GM18519 (cell line): Measurements from ENCODE around the gene EMILIN1.
A peak's percentile ranks its signal among the peaks of the same experiment; 100 is the strongest.

Experiments
- ATAC-seq: cut with Tn5 transposase; IDR thresholded peaks from one replicate; pipeline ENCODE4 v1.9.1; 2021; ENCODE audit warnings: mild to moderate bottlenecking, moderate library complexity; ENCODE audit not compliant: unreplicated experiment, low FRiP score

The EMILIN1 gene

DNA sequence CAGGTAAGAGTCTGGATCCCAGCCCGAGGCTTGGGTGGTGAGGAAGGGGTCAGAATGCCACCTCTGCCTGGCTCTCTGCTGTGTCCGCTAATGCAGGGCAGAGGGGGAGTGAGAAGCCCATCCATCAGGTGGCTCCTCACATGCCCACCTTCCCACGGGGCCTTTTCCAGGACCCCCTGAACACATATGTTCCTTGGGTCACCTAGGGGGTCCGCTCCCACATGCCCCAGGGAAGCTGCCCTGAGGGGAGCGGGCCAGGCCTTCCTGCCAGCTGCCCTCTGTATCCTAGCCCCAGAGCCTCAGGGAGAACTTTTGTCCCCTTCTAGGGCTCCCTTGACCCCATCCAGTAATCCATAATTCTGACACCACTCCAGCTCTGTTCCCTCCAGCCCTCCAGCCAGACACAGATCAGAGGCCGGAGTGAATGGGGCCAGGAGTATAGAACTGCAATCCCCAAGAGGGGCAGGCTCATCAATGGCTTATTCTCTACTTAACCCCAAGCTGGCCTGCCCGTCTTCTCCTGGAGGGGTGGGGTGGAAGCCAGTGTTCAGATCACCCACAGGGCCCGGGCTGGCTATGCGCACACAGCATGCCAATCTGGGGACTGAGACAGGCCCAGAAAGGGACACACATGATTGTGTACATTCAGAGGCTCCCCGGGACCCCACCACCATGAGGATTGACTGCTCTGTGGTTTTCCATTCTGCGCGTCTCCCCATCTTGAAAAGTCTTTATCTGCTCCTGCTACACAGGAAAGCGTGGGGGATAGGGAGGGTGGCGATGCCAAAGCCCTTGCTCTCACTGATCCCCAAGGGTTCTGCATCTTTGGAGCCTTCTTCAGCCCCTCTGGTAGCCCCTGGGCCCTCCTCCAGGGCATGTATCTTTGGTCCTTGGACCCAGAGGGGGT is 1.1 kb downstream of the EMILIN1 start:
- no peak for ATAC-seq

DNA sequence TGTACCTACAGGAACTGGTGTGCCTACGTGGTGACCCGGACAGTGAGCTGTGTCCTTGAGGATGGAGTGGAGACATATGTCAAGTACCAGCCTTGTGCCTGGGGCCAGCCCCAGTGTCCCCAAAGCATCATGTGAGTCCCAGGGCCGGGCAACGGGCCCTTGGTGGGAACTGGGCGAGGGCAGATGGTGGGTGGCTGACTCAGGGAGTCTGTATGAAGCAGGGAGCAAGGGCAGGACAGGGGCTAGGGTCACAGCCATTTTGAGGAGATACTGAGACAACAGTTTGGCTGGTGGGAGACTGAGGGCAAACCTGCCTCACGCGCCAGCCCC is 1.7 kb downstream of the EMILIN1 start:
- ATAC-seq = no peak

DNA sequence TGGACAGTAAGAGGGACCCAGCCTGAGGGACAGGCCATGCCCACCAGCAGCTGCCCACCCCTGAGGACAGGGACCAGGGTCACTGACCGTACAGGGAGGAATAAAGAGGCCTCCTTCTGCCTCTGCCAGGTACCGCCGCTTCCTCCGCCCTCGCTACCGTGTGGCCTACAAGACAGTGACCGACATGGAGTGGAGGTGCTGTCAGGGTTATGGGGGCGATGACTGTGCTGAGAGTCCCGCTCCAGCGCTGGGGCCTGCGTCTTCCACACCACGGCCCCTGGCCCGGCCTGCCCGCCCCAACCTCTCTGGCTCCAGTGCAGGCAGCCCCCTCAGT is 2.2 kb downstream of the EMILIN1 start:
- ATAC-seq = no peak

DNA sequence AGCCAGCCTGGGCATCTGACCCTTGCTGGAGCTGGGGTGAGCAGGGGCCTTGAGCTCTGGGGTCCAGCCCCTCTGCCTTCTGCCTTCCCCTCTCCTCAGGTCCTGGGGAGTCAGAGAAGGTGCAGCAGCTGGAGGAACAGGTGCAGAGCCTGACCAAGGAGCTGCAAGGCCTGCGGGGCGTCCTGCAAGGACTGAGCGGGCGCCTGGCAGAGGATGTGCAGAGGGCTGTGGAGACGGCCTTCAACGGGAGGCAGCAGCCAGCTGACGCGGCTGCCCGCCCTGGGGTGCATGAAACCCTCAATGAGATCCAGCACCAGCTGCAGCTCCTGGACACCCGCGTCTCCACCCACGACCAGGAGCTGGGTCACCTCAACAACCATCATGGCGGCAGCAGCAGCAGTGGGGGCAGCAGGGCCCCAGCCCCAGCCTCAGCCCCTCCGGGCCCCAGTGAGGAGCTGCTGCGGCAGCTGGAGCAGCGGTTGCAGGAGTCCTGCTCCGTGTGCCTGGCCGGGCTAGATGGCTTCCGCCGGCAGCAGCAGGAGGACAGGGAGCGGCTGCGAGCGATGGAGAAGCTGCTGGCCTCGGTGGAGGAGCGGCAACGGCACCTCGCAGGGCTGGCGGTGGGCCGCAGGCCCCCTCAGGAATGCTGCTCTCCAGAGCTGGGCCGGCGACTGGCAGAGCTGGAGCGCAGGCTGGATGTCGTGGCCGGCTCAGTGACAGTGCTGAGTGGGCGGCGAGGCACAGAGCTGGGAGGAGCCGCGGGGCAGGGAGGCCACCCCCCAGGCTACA is 3.8 kb downstream of the EMILIN1 start:
- ATAC-seq = no peak

DNA sequence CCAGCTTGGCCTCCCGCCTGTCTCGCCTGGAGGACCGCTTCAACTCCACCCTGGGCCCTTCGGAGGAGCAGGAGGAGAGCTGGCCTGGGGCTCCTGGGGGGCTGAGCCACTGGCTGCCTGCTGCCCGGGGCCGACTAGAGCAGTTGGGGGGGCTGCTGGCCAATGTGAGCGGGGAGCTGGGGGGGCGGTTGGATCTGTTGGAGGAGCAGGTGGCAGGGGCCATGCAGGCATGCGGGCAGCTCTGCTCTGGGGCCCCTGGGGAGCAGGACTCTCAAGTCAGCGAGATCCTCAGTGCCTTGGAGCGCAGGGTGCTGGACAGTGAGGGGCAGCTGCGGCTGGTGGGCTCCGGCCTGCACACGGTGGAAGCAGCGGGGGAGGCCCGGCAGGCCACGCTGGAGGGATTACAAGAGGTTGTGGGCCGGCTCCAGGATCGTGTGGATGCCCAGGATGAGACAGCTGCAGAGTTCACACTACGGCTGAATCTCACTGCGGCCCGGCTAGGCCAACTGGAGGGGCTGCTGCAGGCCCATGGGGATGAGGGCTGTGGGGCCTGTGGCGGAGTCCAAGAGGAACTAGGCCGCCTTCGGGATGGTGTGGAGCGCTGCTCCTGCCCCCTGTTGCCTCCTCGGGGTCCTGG is 4.5 kb downstream of the EMILIN1 start:
- no peak for ATAC-seq

DNA sequence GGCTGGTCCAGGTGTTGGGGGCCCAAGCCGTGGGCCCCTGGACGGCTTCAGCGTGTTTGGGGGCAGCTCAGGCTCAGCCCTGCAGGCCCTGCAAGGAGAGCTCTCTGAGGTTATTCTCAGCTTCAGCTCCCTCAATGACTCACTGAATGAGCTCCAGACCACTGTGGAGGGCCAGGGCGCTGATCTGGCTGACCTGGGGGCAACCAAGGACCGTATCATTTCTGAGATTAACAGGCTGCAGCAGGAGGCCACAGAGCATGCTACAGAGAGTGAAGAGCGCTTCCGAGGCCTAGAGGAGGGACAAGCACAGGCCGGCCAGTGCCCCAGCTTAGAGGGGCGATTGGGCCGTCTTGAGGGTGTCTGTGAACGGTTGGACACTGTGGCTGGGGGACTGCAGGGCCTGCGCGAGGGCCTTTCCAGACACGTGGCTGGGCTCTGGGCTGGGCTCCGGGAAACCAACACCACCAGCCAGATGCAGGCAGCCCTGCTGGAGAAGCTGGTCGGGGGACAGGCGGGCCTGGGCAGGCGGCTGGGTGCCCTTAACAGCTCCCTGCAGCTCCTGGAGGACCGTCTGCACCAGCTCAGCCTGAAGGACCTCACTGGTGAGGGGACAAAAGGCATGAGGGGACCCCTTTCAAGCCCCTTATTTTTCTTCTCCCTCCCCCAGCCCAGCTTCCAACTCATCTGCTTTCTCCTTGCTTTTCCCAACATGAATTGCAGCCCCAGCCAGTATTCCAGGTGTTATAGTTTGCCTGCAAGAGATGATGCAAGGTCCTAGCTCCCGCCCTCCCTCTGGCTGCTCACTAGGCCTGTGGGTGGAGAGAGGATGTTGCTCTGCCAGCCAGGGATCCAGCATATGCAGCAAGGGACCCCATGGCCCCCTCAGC is 5.2 kb downstream of the EMILIN1 start:
- no peak for ATAC-seq

DNA sequence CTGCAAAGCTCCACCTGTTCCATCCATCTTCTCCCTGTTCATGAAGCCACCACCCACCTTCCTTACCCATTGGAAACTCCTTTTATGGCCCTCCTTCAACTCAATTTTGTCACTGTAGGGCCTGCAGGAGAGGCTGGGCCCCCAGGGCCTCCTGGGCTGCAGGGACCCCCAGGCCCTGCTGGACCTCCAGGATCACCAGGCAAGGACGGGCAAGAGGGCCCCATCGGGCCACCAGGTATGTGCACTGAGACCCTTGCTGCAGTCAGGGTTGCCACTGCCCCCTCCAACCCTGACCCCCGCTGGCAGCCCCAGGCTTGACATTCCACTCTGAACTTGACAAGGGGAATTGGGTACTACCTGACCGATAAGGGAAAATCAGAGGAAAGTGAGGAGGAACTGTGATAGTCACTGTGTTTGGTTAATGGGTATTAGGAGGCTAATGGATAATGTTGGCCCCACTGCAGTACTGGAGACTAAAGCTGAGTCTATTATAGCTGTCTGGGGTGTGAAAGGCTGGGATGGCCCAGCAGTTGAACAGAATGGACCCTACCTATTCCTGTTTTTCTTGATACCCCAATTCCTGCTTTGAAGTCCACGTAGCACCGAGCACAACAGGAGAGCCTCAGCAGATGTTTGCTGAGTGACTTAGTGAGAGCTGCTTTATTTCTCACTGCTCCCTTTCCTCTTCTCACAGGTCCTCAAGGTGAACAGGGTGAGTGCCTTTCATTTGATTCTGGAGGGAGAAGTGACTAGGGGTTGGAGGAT is 6.1 kb downstream of the EMILIN1 start:
- no peak for ATAC-seq

DNA sequence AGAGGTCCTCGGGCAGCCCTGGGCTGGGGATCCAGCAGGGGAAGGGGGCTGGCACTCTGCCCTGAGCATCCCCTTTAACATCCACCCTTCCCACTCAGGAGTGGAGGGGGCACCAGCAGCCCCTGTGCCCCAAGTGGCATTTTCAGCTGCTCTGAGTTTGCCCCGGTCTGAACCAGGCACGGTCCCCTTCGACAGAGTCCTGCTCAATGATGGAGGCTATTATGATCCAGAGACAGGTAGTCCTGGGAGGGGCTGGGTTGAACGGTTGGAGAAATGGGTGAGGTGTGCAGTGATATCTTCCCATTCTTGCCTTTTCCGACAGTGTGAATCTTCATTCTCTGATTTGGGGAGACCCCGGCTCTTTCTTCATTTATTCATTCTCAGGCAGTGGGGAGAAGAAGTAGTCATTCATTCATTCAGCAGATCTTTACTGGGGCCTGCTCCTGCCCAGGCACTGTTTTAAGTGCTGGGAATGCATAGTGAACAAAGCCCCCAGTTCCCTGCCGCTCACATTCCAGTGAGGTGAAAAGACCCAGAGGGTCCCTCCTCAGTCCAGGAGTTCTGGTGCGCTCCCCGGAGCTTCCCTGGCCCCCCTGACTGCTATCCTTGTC is 6.8 kb downstream of the EMILIN1 start:
- ATAC-seq = no peak

DNA sequence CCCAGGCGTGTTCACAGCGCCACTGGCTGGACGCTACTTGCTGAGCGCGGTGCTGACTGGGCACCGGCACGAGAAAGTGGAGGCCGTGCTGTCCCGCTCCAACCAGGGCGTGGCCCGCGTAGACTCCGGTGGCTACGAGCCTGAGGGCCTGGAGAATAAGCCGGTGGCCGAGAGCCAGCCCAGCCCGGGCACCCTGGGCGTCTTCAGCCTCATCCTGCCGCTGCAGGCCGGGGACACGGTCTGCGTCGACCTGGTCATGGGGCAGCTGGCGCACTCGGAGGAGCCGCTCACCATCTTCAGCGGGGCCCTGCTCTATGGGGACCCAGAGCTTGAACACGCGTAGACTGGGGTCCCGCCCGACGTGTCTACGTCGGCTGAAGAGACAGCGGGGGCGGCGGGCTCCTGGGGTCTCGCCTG is 7.3 kb downstream of the EMILIN1 start:
- ATAC-seq = peak; percentile 1

DNA sequence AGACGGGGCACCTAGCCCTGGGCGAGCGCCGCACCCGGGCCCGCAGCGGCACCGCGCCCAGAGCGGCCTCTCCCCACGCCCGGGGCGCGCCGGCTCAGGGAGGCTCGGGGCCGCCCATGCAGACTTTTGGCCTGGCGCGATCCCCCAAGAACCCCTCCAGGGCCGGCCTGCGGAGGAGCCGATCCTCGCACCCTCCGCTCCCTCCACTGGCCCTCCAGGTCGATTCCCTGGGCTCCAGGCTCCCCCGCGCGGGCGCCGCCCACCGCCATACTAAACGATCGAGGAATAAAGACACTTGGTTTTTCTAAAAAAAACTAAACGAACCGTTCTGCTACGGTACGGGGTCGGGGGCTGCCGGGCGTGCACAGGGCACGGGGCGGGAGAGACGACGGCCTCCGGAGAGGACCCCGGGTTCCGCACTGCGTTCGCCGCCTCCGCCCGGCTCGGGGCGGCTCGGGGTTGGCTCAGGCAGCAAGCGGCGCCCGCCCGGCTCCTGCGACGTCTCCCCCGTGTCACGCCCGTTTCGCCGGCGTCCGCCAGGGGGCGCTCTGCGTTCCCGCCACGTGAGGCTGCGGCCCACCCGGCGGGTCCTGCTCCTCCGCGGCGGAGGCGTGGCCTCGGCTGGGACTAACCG is 7.8 kb downstream of the EMILIN1 start:
- ATAC-seq = peak; percentile 62

DNA sequence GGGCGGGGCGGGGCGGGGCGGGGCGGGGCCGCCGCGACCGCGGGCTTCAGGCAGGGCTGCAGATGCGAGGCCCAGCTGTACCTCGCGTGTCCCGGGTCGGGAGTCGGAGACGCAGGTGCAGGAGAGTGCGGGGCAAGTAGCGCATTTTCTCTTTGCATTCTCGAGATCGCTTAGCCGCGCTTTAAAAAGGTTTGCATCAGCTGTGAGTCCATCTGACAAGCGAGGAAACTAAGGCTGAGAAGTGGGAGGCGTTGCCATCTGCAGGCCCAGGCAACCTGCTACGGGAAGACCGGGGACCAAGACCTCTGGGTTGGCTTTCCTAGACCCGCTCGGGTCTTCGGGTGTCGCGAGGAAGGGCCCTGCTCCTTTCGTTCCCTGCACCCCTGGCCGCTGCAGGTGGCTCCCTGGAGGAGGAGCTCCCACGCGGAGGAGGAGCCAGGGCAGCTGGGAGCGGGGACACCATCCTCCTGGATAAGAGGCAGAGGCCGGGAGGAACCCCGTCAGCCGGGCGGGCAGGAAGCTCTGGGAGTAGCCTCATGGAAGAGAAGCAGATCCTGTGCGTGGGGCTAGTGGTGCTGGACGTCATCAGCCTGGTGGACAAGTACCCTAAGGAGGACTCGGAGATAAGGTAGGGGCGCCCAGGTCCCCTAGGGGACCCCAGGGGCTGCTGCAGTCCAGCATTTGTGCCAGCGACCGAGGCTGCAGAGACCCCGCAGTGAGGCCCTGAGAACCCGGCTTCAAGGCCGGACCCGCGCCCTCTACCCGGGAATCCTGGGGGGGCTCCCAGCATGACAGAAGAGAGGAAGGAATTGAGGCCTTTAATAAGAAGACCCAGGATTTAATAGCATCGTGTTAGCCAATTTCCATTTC is 8.5 kb downstream of the EMILIN1 start, which contains the start of gene KHK:
KHK (plus strand) TSS at position 49 of the 870 bp plus-strand sequence; CDS start at position 537, 488 bp downstream.
- no peak for ATAC-seq

DNA sequence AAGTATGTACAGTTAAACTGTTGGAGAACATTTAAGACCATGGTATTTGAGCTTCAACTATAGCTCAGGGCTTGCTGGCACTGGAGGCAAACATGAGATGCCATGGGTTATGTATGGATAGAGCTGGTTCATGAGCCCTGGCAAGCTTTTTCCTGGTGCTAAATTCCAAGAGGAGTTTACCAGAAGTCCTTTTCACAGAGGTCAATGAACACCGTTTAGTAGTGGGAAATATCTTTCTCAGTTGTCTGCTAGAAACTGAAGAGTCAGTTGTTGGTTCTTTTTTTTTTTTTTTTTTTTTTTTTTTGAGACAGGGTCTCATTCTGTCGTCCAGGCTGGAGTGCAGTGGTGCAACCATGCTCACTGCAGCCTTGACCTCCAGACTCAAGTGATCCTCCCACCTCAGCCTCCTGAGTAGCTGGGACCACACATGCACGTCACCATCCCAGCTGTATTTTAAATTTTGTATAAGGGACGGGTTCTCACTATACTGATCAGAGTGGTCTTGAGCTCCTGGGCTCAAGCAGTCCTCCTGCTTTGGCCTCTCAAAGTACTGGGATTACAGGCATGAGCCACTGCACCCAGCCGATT is 9.5 kb downstream of the EMILIN1 start:
- no peak for ATAC-seq

DNA sequence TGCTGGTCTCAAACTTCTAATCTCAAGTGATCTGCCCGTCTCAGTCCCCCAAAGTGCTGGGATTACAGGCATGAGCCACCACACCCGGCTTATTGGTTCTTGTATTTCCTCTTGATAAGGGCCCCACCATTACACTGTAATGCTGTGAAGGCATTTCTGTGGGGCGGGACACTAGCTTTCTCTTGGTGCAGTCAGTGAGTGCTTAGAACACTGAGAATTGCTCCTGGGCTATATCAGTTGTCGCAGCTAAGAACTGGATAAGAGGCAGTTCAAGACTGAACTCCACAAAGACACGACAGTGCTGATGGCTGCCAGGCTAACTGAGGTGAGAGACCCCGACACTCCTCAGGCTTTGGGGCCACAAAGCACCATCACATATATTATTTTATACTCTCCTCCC is 10.2 kb downstream of the EMILIN1 start:
- no peak for ATAC-seq

DNA sequence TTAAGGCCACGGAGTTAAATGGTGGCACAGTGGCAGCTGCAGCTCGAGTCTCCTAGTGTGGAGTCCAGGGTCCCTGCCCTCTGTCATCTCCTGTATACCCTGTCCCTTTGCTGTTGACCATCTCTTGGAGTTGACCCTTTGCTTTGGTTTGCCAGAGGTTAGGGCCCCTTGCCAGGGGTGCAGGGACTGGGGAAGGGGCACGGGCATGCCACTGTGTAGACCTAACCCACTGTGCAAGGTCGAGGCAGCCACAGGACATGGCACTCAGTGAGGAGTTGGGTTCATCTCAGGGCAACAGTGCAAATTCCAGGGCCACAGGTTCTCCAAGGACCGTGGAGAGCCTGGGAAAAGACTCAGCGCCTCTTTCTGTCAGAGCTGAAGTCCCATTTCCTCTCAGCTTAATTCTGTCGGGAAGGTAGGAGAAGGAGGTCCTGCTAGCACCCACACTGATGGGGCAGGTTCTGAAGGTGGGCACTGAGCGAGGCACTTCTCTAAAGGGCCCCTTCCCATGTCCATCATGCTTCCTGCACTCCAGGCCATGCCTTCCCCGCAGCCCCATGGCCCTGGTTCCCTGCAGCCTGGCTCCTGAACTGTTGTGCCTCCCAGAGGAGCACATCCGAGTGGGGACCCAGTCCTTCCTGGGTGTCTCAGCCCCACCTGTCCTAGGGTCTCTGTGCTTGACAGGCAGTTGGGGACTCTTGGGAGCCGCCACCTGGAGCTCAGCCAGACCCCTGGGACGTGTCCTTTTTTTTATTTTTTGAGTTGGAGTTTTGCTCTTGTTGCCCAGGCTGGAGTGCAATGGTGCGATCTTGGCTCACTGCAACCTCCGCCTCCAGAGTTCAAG is 10.9 kb downstream of the EMILIN1 start:
- ATAC-seq = no peak

DNA sequence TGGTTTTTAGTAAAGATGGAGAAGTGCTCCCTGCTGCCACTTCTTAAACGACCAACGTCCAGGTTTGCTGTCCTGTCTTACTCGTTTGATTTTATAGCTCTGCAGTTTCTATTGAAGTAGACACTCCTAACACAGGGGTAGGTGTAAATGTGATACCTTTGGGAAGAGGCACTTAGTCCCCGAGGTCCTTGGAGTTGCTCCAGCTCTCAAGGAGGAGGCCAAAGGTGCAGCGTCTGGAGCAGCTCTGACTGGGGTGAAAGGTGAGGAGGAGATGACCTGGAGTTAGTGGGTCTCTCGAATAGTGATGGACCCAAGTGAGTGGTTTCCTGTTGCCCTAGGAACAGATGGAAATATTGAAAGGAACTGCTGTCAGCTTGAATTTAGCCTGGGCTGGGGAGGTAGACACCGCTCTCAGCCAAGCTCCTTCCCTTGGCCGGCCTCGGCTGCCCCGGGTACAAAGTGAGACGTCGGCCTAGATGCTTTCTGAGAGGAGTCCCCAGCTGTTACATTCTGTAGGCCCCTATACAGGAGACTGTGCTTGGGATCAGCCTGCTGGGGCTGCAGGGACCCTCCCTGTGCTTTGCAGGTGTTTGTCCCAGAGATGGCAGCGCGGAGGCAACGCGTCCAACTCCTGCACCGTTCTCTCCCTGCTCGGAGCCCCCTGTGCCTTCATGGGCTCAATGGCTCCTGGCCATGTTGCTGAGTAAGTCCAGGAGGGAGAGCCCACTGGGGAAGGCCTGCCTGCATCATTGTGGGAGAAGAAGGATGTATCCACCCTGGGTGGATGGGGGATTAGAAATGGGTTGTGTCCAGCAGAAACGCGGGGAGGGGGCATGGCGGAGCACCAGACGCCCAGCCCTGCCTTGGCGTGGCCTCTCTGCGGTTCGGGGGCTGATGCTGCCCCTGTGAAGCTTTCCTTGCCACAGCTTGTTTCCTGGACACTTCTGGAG is 13.6 kb downstream of the EMILIN1 start:
- no peak for ATAC-seq
